ENCODE results near the gene EFCAB6.

EFCAB6 gene

GRCh38 chr22:43541462-43542407 is 270.4 kb downstream of the EFCAB6 start:
- no peak for DNase-seq

- DNase-seq = no peak
Observed at GRCh38 chr22:43541022-43541421, 271.1 kb downstream of the EFCAB6 start.

GRCh38 chr22:43540529-43540923 is 271.6 kb downstream of the EFCAB6 start:
- no peak for DNase-seq

DNA sequence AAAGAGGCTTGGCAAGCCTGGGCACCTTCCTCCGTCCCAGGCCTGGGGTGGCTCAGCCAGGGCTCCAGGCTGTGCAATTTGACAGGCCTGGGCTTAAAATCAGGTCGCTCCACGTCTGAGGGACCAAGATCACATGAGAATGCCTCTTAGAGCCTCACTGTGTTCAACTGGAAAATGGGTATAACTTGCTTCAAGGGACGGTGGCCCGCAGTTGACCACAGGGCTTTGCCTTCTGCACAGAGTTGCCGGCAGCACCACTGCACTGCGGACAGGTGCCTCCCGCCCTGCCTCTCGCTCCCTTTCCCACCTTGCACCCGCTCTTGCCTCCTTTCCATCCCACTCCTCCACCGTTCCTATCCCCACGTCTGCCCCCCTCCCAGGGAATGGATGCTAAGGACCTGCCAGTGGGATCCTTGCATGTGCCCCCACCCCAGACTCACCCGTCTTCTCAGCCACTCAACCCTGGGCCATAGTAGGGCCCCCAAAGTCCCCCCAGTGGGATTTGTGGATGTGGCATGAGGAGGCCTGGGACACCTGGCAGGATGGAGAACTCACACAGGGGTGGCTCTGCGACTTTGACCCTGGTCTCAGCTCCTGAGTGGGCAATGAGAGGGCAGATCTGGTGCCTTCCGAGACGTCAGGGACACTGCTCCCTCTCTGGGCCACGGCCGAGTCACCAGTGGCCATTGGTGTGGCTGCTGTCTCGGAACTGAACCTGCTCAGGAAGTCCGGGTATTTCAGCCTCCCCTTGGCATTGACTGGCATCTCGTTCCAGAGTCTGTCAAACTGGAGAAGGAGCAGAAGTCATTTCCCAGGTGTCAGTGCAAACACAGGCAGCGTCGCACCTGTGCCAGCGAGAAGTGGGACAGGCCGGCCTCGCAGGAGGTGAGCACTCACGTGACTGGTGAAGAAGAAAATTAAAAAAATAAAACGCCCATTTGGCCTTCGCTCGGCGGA is 272.3 kb downstream of the EFCAB6 start:
- no peak for DNase-seq

GRCh38 chr22:43537019-43537585 is 275.0 kb downstream of the EFCAB6 start:
- no peak for DNase-seq

- DNase-seq = no peak
Observed at GRCh38 chr22:43535741-43536140, 276.4 kb downstream of the EFCAB6 start.

GRCh38 chr22:43535336-43535735 is 276.8 kb downstream of the EFCAB6 start:
- DNase-seq = no peak

GRCh38 chr22:43534916-43535315 is 277.2 kb downstream of the EFCAB6 start:
- DNase-seq = no peak

DNA sequence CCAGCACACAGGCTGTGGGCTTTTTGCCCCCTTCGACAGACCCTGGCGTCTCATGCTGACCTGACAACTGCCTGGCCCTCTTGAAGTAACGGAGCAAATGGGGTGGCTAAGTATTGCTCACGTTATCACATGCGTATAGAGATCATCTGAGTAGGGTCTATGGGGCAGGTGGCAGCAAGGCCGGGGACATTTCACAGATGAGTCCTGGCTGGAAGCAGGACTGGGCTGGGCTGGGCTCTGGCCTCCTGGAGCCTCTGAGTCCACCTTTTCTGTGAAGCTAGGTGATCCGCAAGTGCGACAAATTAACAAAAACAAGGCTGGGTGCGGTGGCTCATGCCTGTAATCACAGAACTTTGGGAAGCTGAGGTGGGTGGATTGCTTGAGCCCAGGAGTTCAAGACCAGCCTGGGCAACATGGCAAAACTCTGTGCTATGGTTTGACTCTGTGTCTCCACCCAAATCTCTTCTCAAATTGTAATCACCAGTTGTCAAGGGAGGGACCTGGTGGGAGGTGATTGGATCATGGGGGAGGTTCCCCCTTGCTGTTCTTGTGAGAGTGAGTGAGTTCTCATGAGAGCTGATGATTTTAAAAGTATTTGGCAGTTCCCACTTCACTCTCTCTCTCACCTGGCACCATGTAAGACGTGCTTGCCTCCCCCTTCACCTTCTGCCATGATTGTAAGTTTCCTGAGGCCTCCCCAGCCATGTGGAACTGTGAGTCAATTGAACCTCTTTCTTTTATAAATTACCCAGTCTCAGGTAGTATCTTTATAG is 278.3 kb downstream of the EFCAB6 start:
- DNase-seq = no peak

DNA sequence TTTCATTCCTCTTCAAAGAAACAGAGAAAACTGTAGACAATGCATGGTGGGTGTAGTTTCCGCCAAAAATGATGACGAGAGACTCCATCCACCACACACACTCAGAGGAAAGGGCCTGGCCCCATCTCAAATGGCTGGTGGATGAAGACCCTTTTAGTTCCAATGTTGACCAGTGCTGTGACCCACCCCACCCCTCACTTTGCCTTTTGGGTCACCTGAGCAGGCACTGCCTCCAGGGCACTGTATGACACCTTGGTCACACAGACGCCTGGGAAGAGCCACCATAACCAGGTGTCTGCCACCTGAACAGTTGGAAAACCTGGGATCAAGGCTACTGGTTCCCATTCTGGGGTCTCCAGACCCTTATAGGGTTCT is 279.0 kb downstream of the EFCAB6 start:
- DNase-seq = no peak

GRCh38 chr22:43532301-43533155 is 279.6 kb downstream of the EFCAB6 start:
- no peak for DNase-seq

GRCh38 chr22:43531651-43532050 is 280.5 kb downstream of the EFCAB6 start:
- DNase-seq = no peak

GRCh38 chr22:43530349-43531201 is 281.5 kb downstream of the EFCAB6 start:
- DNase-seq = no peak

- DNase-seq = no peak
Observed at GRCh38 chr22:43529934-43530333, 282.2 kb downstream of the EFCAB6 start.

GRCh38 chr22:43529461-43529860 is 282.6 kb downstream of the EFCAB6 start:
- no peak for DNase-seq

GRCh38 chr22:43528601-43529360 is 283.3 kb downstream of the EFCAB6 start:
- no peak for DNase-seq

DNA sequence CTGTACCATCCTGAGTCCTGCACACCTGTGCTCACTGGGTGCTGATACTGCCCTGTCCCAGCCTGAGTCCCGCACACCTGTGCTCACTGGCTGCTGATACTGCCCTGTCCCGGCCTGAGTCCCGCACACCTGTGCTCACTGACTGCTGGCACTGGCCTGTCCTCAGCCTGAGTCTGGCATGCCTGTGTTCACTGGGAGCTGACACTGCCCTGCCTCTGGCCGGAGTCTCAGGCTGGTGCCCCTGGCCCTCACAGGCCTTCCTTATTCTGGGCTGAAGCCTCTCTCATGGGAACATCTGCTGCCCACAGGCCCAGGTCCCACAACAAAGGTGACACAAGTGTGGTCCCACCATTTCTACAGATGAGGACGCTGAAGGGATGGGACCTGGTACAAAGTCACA is 285.2 kb downstream of the EFCAB6 start:
- no peak for DNase-seq

DNA sequence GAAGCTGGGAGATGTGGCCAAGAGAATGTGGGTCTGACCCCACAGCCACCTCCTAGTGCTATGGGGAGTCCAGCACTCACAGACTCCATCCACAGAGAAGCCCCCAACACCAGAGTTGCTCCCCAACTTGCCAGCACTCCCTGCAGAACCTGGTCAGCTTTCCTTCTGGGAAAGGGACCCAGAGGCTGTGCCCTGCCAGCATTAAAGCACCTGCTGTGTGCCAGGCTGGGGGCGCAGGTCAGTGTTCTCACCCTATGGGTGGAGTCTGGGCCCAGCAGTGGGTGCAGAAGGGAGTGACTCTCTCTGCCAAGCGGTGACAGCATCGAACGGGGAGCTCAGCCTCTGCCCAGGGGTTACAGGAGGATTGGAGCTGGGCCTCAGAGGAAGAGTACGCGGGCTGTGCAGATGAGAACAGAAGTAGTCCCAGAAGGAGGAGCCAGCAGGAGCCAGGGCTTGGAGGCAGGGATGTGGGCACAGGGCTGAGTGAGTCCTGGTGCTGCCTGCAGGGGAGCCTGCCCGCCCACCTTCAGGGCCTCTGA is 285.9 kb downstream of the EFCAB6 start:
- DNase-seq = no peak

- DNase-seq = no peak
Observed at GRCh38 chr22:43521716-43522115, 290.4 kb downstream of the EFCAB6 start.
